Measurements from ENCODE around the gene ALPL.

GRCh38 chr1:21622466-21623315, 113.5 kb downstream of the ALPL start:
- TF ChIP-seq POLR2AphosphoS5 (IDR thresholded peaks at IDR 0.05; ENCODE audit: low read length), result no peak
- TF ChIP-seq REST (IDR thresholded peaks at IDR 0.05; ENCODE audit: low read depth, low read length), result no peak
- TF ChIP-seq STAT1 (conservative IDR thresholded peaks at IDR 0.05), result no peak
- no peak for TF ChIP-seq CTCF (IDR thresholded peaks at IDR 0.05 in 2 of 3, conservative IDR thresholded peaks at IDR 0.05 in 1 of 3; ENCODE audit: control insufficient read depth in 2 of 3, extremely low read depth in 1 of 3, insufficient read depth in 1 of 3, low read depth in 3 of 3, low read length in 3 of 3)
- no peak for TF ChIP-seq YY1 (IDR thresholded peaks at IDR 0.05; ENCODE audit: low read depth, low read length)
- TF ChIP-seq EZH2 (IDR thresholded peaks at IDR 0.05; ENCODE audit: borderline replicate concordance, control insufficient read depth, low read depth, low read length), result no peak
- TF ChIP-seq LARP7 (IDR thresholded peaks at IDR 0.05), result no peak

Measured in GM12878 (cell line).